Muscle layer of duodenum (tissue), 2 donors: Measurements from ENCODE around the gene RLN3.
A peak's percentile ranks its signal among the peaks of the same experiment; 100 is the strongest.

ENCODE experiments used
- H3K27ac ChIP-seq: one replicate; pipeline ENCODE4 v1.7.0; 2013; ENCODE audit warnings: mild to moderate bottlenecking, low read length
- H3K27me3 ChIP-seq: one replicate; pipeline ENCODE4 v1.7.0; 2013; ENCODE audit warnings: low read depth, mild to moderate bottlenecking, control low read depth, low read length
- H3K36me3 ChIP-seq, 2 donors: one replicate each; pipeline ENCODE4 v1.7.0; 2013; ENCODE audit warnings: low read length in 2 of 2, control low read depth in 1 of 2, mild to moderate bottlenecking in 1 of 2; ENCODE audit not compliant: insufficient read depth in 2 of 2, control insufficient read depth in 1 of 2
- H3K4me1 ChIP-seq, 2 donors: one replicate each; pipeline ENCODE4 v1.7.0; 2013; ENCODE audit warnings: low read length in 2 of 2, mild to moderate bottlenecking in 2 of 2, control low read depth in 1 of 2, moderate library complexity in 1 of 2; ENCODE audit not compliant: insufficient read depth in 2 of 2, control insufficient read depth in 1 of 2
- H3K4me3 ChIP-seq, 2 donors: one replicate each; pipeline ENCODE4 v1.7.0; 2013; ENCODE audit warnings: low read length in 2 of 2, low read depth in 1 of 2, mild to moderate bottlenecking in 1 of 2
- H3K9me3 ChIP-seq, 2 donors: one replicate each; pipeline ENCODE4 v1.7.0; 2013; ENCODE audit warnings: low read length in 2 of 2, control low read depth in 1 of 2, mild to moderate bottlenecking in 1 of 2; ENCODE audit not compliant: control insufficient read depth in 1 of 2
- donor health status: healthy.

Gene RLN3

DNA sequence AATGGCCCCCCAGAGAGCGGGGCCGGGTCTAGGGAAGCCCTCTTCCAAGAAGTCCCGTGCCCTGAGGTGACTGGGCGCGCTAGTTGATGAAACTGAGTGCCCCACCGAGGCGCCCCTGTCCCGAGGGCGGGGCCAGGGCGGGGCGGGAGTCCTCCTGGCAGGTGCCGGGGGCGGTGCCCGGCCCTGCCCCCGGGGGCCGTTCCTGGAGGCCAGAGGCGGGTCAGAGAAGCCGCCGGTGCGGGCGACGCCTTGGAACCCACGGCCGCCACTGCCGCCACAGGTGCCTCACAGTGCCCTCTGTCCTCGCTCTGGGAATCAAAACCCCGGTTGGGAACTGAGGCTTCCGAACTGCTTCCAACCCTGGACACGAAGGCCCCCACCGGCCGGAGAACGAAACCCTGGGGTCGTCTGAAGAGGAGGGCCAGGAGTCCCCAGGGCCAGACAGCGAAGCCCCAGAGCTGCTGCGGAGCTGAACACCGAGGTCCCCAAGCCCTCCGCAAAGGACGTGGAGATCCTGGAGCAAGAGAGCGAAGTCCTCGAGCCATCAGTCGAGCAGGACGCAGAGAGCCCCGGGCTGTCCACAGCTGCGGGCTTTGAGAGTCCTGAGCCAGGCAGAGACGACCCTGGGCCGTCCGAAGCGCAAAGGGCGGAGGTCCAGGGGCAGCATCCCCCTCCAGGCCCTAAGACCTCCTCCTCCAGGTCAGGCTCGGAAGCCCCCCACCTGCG is 44.8 kb downstream of the RLN3 start, which contains the start of gene MISP3:
TSS of gene MISP3 (plus strand) at position 252 of the 726 bp plus-strand sequence. CDS start 524 bp downstream, outside the sequence.
- Histone ChIP-seq H3K36me3 (no peaks in the 10 kb centered on the region), H3K27ac (peak within 1 kb of the TSS; percentile 70), H3K27me3 (no peaks in the 10 kb centered on the region), H3K4me3 (peak within 1 kb of the TSS; percentile 72 to 87), H3K9me3 (no peaks in the 10 kb centered on the region), H3K4me1 (peaks cover 0 to 30% of the 10 kb centered on the region in 2 donors)

GRCh38 chr19:14073261-14073924 is 45.4 kb downstream of the RLN3 start:
- Histone ChIP-seq H3K9me3 (no peaks in the 10 kb centered on the region), H3K4me3 (peak overlapping the region; percentile 72 to 87), H3K36me3 (no peaks in the 10 kb centered on the region), H3K4me1 (peaks cover 0 to 30% of the 10 kb centered on the region in 2 donors), H3K27ac (peak overlapping the region; percentile 70), H3K27me3 (no peaks in the 10 kb centered on the region)

- Histone ChIP-seq H3K27me3 (no peaks in the 10 kb centered on the region), H3K36me3 (no peaks in the 10 kb centered on the region), H3K4me1 (peaks cover 0 to 30% of the 10 kb centered on the region in 2 donors), H3K4me3 (peak overlapping the region; percentile 72 to 87), H3K27ac (peak overlapping the region; percentile 70), H3K9me3 (no peaks in the 10 kb centered on the region)
Measured at GRCh38 chr19:14073925-14074838, 46.2 kb downstream of the RLN3 start.

- no peaks in the 10 kb centered on the region for H3K27me3 ChIP-seq
- H3K27ac ChIP-seq: no peak overlapping the region
- no peak overlapping the region for H3K4me3 ChIP-seq
- no peaks in the 10 kb centered on the region for H3K36me3 ChIP-seq
- H3K9me3 ChIP-seq: no peaks in the 10 kb centered on the region
- peaks cover 7 to 31% of the 10 kb centered on the region in 2 donors for H3K4me1 ChIP-seq
Measured at GRCh38 chr19:14078411-14078810, 50.5 kb downstream of the RLN3 start.
